GM12878 (cell line): ENCODE results near the gene SYTL4. TPM values are rescaled to one million over a fixed set of nuclear protein-coding genes. Genes with fewer than 3 reads are reported as not detected.

Experiments
- ATAC-seq: fragments of 200-7000 bp; cut with Tn5 transposase; 3 replicates; pipeline ENCODE4 v1.9.1; 2020; ENCODE audit warnings: mild to moderate bottlenecking, moderate library complexity
- BruUV-seq: library from RNA; stranded (reverse); fragments of 400-500 nt; replicated peaks from 2 replicates; lab custom pipeline; 2021; lab: Mats Ljungman, UMichigan
- CTCF ChIA-PET: fragments of 300-600 bp; sonication (Branson Sonifier 250); formaldehyde crosslinking; extraction: SDS; loops from one replicate; lab custom pipeline; 2021; ENCODE audit warnings: inconsistent platforms; lab: Yijun Ruan, JAX
- POLR2A ChIA-PET: fragments of 350-600 bp; formaldehyde crosslinking; extraction: SDS; loops from one replicate; lab custom pipeline; 2021; ENCODE audit warnings: inconsistent platforms; lab: Charles Lee
- RAD21 ChIA-PET: fragments of 300-600 bp; sonication (Branson Sonifier 250); formaldehyde crosslinking; loops from one replicate; lab custom pipeline; 2023; ENCODE audit warnings: antibody characterized with exemption; ENCODE audit not compliant: unreplicated experiment; lab: Charles Lee
- SMC1A ChIA-PET: fragments of 300-600 bp; sonication (Branson Sonifier 250); formaldehyde crosslinking; loops from one replicate; lab custom pipeline; 2023; ENCODE audit not compliant: unreplicated experiment, uncharacterized antibody; lab: Charles Lee
- DNase-seq: peaks from one replicate; pipeline ENCODE4 v3.0.0-alpha.2; 2011; ENCODE audit warnings: low read depth, low spot score
- FAIRE-seq: peaks from 3 replicates; lab custom pipeline; 2011; peaks lifted over from hg19 to GRCh38; lab: Jason Lieb, UNC
- H2AFZ ChIP-seq: 2 replicates; pipeline ENCODE4 v1.6.0; 2011; ENCODE audit warnings: low read depth, low read length, control low read depth; ENCODE audit not compliant: control insufficient read depth
- H3K27ac ChIP-seq: 2 replicates; pipeline ENCODE4 v1.5.1; 2011; ENCODE audit warnings: control low read depth; ENCODE audit not compliant: control insufficient read depth, insufficient read depth
- H3K27me3 ChIP-seq, 2 experiments: replicated peaks in 1 of 2; 2 replicates each; pipeline versions ENCODE4 v1.6.0 to v1.6.1; 2011; ENCODE audit warnings: low read length in 1 of 2; ENCODE audit not compliant: control insufficient read depth in 2 of 2, insufficient read depth in 2 of 2
- H3K36me3 ChIP-seq, 2 experiments: 2 replicates each; pipeline ENCODE4 v1.5.1; 2011; ENCODE audit warnings: low read length in 1 of 2; ENCODE audit not compliant: control insufficient read depth in 2 of 2, insufficient read depth in 2 of 2
- H3K4me1 ChIP-seq: 2 replicates; pipeline ENCODE4 v1.6.1; 2011; ENCODE audit warnings: mild to moderate bottlenecking, low read length, moderate library complexity, mixed read lengths; ENCODE audit not compliant: control insufficient read depth, insufficient read depth
- H3K4me2 ChIP-seq: 2 replicates; pipeline ENCODE4 v1.6.0; 2011; ENCODE audit warnings: control low read depth; ENCODE audit not compliant: control insufficient read depth, insufficient read depth
- H3K4me3 ChIP-seq: fragments of 200-600 bp; sonication (generic); 2 replicates; pipeline ENCODE4 v1.5.1; 2016
- H3K79me2 ChIP-seq: 2 replicates; pipeline ENCODE4 v1.6.0; 2011; ENCODE audit warnings: low read length; ENCODE audit not compliant: control insufficient read depth, insufficient read depth
- H3K9ac ChIP-seq: 2 replicates; pipeline ENCODE4 v1.8.0; 2011; ENCODE audit warnings: low read length, control low read depth, mixed read lengths; ENCODE audit not compliant: control insufficient read depth, insufficient read depth
- H3K9me3 ChIP-seq: replicated peaks from 3 replicates; pipeline ENCODE4 v1.5.1; 2011; ENCODE audit warnings: mild to moderate bottlenecking, low read length; ENCODE audit not compliant: control insufficient read depth, insufficient read depth
- H4K20me1 ChIP-seq: 2 replicates; pipeline ENCODE4 v1.6.0; 2011; ENCODE audit not compliant: control insufficient read depth, insufficient read depth
- ATF2 ChIP-seq: IDR thresholded peaks from 2 replicates; pipeline ENCODE4 v1.6.1; 2012; ENCODE audit warnings: low read length, inconsistent platforms
- ATF7 ChIP-seq: fragments of 450-650 bp; IDR thresholded peaks from 2 replicates; pipeline ENCODE4 v1.6.1; 2016; ENCODE audit warnings: low read depth, mild to moderate bottlenecking
- BMI1 ChIP-seq: fragments of 450-650 bp; IDR thresholded peaks from 2 replicates; pipeline ENCODE4 v1.6.1; 2016; ENCODE audit warnings: mild to moderate bottlenecking, moderate library complexity, borderline replicate concordance
- EGR1 ChIP-seq, 2 experiments: IDR thresholded peaks; 1 replicate in 1 of 2; 2 replicates in 1 of 2; pipeline ENCODE4 v1.6.1; 2011 to 2012; ENCODE audit warnings: low read depth in 2 of 2, low read length in 2 of 2, borderline replicate concordance in 1 of 2, mild to moderate bottlenecking in 1 of 2, moderate library complexity in 1 of 2
- EP300 ChIP-seq, 2 experiments: fragments of 150-350 bp in 1 of 2; IDR thresholded peaks; 2 replicates each; pipeline ENCODE4 v1.6.1; 2011 to 2012; ENCODE audit warnings: low read depth in 2 of 2, low read length in 2 of 2, borderline replicate concordance in 1 of 2, improper control_type of control experiment in 1 of 2, inconsistent platforms in 1 of 2; ENCODE audit not compliant: control insufficient read depth in 1 of 2
- FOXM1 ChIP-seq: IDR thresholded peaks from 2 replicates; pipeline ENCODE4 v1.6.1; 2012; ENCODE audit warnings: low read depth, mild to moderate bottlenecking, inconsistent platforms, low read length, moderate library complexity
- GABPA ChIP-seq: IDR thresholded peaks from 2 replicates; pipeline ENCODE4 v1.6.1; 2014; ENCODE audit warnings: antibody characterized with exemption, low read depth, mild to moderate bottlenecking, inconsistent platforms
- IKZF2 ChIP-seq, 2 experiments: fragments of 450-650 bp; IDR thresholded peaks; 2 replicates each; pipeline ENCODE4 v1.6.1; 2017; ENCODE audit warnings: mild to moderate bottlenecking in 2 of 2, moderate library complexity in 2 of 2
- IRF4 ChIP-seq: IDR thresholded peaks from 2 replicates; pipeline ENCODE4 v1.6.1; 2011; ENCODE audit warnings: low read depth, low read length
- JUNB ChIP-seq: IDR thresholded peaks from 2 replicates; pipeline ENCODE4 v1.6.1; 2016; ENCODE audit warnings: antibody characterized with exemption, mild to moderate bottlenecking
- MEF2B ChIP-seq: fragments of 450-650 bp; IDR thresholded peaks from 2 replicates; pipeline ENCODE4 v1.6.1; 2018; ENCODE audit warnings: mild to moderate bottlenecking, moderate library complexity; ENCODE audit not compliant: partially characterized antibody, poor library complexity, severe bottlenecking
- NFYA ChIP-seq: IDR thresholded peaks from 2 replicates; pipeline ENCODE4 v1.6.1; 2011; ENCODE audit warnings: low read depth, mild to moderate bottlenecking, low read length, improper control_type of control experiment, borderline replicate concordance
- PAX5 ChIP-seq: IDR thresholded peaks from 2 replicates; pipeline ENCODE4 v1.6.1; 2011; ENCODE audit warnings: low read depth, low read length, borderline replicate concordance
- PML ChIP-seq: IDR thresholded peaks from 2 replicates; pipeline ENCODE4 v1.6.1; 2012; ENCODE audit warnings: low read length, inconsistent platforms
- RCOR1 ChIP-seq: conservative IDR thresholded peaks from 2 replicates; pipeline ENCODE4 v1.6.1; 2012; ENCODE audit warnings: low read depth, low read length, improper control_type of control experiment
- RUNX3 ChIP-seq: IDR thresholded peaks from 2 replicates; pipeline ENCODE4 v1.6.1; 2012; ENCODE audit warnings: low read length, inconsistent platforms
- SMAD1 ChIP-seq: fragments of 450-650 bp; IDR thresholded peaks from 2 replicates; pipeline ENCODE4 v1.6.1; 2018; ENCODE audit warnings: mild to moderate bottlenecking, low read depth; ENCODE audit not compliant: partially characterized antibody
- SMC3 ChIP-seq: IDR thresholded peaks from 2 replicates; pipeline ENCODE4 v1.6.1; 2011; ENCODE audit warnings: low read length, improper control_type of control experiment, borderline replicate concordance
- SP1 ChIP-seq: IDR thresholded peaks from one replicate; pipeline ENCODE4 v1.6.1; 2011; ENCODE audit warnings: low read depth, low read length
- SRF ChIP-seq, 2 experiments: IDR thresholded peaks; 2 replicates each; pipeline ENCODE4 v1.6.1; 2011; ENCODE audit warnings: low read depth in 2 of 2, low read length in 2 of 2, mild to moderate bottlenecking in 1 of 2, moderate library complexity in 1 of 2
- TBL1XR1 ChIP-seq: IDR thresholded peaks from 2 replicates; pipeline ENCODE4 v1.6.1; 2012; ENCODE audit warnings: low read depth, low read length, improper control_type of control experiment
- TCF12 ChIP-seq: IDR thresholded peaks from 2 replicates; pipeline ENCODE4 v1.6.1; 2011; ENCODE audit warnings: low read depth, mild to moderate bottlenecking, low read length
- YY1 ChIP-seq: IDR thresholded peaks from 2 replicates; pipeline ENCODE4 v1.6.1; 2011; ENCODE audit warnings: low read depth, mild to moderate bottlenecking, low read length
- ZBED1 ChIP-seq: IDR thresholded peaks from 2 replicates; pipeline ENCODE4 v1.6.1; 2016; ENCODE audit warnings: borderline replicate concordance
- ZNF217 ChIP-seq: fragments of 450-650 bp; IDR thresholded peaks from 2 replicates; pipeline ENCODE4 v1.6.1; 2017; ENCODE audit warnings: antibody characterized with exemption, mild to moderate bottlenecking
- ZSCAN29 ChIP-seq: fragments of 450-650 bp; IDR thresholded peaks from 2 replicates; pipeline ENCODE4 v1.6.1; 2017; ENCODE audit warnings: mild to moderate bottlenecking, moderate library complexity
- WGBS: methylation state at CpG from one replicate; pipeline ENCODE4 v1.1.6; 2016; ENCODE audit warnings: low lambda C conversion rate; ENCODE audit not compliant: insufficient replicate concordance, insufficient coverage; ENCODE audit errors: missing lambda C conversion rate; 5-methylcytosine and 5-hydroxymethylcytosine counted together
- in situ Hi-C: fragments of 300-500 bp; cut with MboI; formaldehyde crosslinking; loops from 9 replicates; pipeline ENCODE4 v1.14.3; 2018; ENCODE audit warnings: mixed read lengths
- intact Hi-C: fragments of 100-400 bp; cut with micrococcal nuclease; formaldehyde crosslinking; loops from one replicate; pipeline ENCODE4 v1.14.2; 2022; ENCODE audit not compliant: unreplicated experiment
- polyA plus RNA-seq, 11 experiments: library from polyadenylated mRNA; depleted of rRNA in 4 of 11; unstranded in 6 of 11; stranded (reverse) in 5 of 11; fragments of >200 nt; fragmentation: Nextera tagmentation in 4 of 11; fragmentation: Illumina TruSeq in 1 of 11; extraction: Ambion mirVana in 4 of 11; extraction: Trizol in 1 of 11; gene quantifications; 1 replicate in 1 of 11; 2 replicates in 10 of 11; pipeline versions ENCODE4 v1.2.1 to v1.2.3, GENCODE V29; 2011 to 2016; ENCODE audit warnings: inconsistent platforms in 2 of 11, missing spikeins in 2 of 11, low read depth in 1 of 11
- total RNA-seq, 4 experiments: library from RNA; depleted of rRNA in 3 of 4; stranded (reverse); fragments of >200 nt in 3 of 4; fragmentation: Illumina TruSeq in 1 of 4; extraction: Trizol in 1 of 4; gene quantifications; 2 replicates each; pipeline versions ENCODE4 v1.2.1 to v1.2.3, GENCODE V29; 2013 to 2021

SYTL4 gene
- total and polyA plus RNA-seq, 10 of the 15 experiments (the other 5 are each of a cell fraction or from before 2014, with no cell fraction given), result 0.07 to 0.74 (median 0.19) TPM; not detected in 2

DNA sequence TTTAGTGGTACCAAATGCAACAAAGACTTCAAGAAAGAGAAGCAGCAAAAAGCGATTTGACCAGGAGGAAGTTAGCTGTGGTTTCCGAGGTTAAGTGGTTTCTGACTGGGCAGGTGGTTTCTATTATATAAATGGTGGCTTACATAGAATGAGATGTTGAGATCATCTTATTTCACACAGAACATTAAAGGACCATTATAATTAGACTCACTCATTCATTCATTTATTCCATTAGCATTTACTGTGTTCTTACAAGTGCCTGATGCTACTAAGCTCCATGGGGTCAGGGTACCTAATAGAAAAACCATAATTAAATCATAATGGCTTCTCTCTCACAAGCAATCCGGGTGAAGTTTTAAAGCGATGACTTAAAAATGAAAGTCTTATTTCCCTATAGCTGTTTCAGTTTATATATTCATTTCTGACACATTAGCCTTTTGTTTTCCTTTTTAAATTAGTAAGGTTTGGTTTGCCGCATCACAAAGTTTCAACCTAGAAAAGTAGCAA, 105.9 kb downstream of the SYTL4 start:
- SMC1A ChIA-PET, result interaction anchor here (1.0 kb wide), 1 partner anchor 17 kb away, joined by 3 read pairs; no protein-coding TSS in a partner anchor
- BruUV-seq, result no TSS peak
- Histone ChIP-seq H2AFZ (no peak overlapping the region), H3K9me3 (no peaks in the 10 kb centered on the region; the same call in 2 of the 3 replicates), H3K9ac (no peak overlapping the region), H3K27me3 (no peaks in the 10 kb centered on the region), H3K4me2 (no peak overlapping the region), H3K79me2 (no peaks in the 10 kb centered on the region), H3K36me3 (no peaks in the 10 kb centered on the region), H3K27ac (no peak overlapping the region), H3K4me1 (peaks cover 5% of the 10 kb centered on the region; the same call in 1 of the 2 replicates), H3K4me3 (no peak overlapping the region), H4K20me1 (no peaks in the 10 kb centered on the region)
- POLR2A ChIA-PET, result no interaction called here
- RAD21 ChIA-PET, result no interaction called here
- WGBS, result 2% methylated on average over 5 of the region's 5 CpGs
- peak; percentile 93 for ATAC-seq
- in situ Hi-C loops, result no loop called here
- FAIRE-seq, result peak; percentile 89
- CTCF ChIA-PET, result no interaction called here
- intact Hi-C loops, result no loop called here
- peak; percentile 66 for DNase-seq
- 0 out of 3 replicates have a peak, but pooled peaks of 1 of the 2 experiments have one; percentile 28 for TF ChIP-seq EGR1 (IDR thresholded peaks at IDR 0.05; ENCODE audit: borderline replicate concordance in 1 of 2, low read depth in 2 of 2, low read length in 2 of 2)
- peak; percentile 88 for TF ChIP-seq JUNB
- TF ChIP-seq EP300 (IDR thresholded peaks at IDR 0.05; ENCODE audit: borderline replicate concordance in 1 of 2, control insufficient read depth in 1 of 2, low read depth in 2 of 2, low read length in 2 of 2), result peak in 1 of 2 experiments; percentile 31; a peak in 1 of 4 replicates
- 0 out of 2 replicates have a peak, but pooled peaks have one; percentile 23 for TF ChIP-seq IRF4
- TF ChIP-seq ATF2, result peak; percentile 91
- no peak for TF ChIP-seq SMAD1
- TF ChIP-seq BMI1, result 0 out of 2 replicates have a peak, but pooled peaks have one; percentile 24
- TF ChIP-seq PML, result peak; percentile 76; the same call in 1 of the 2 replicates
- TF ChIP-seq ZSCAN29, result no peak
- no peak for TF ChIP-seq SP1
- 0 out of 2 replicates have a peak, but pooled peaks have one; percentile 51 for TF ChIP-seq ZNF217
- peak; percentile 17 for TF ChIP-seq MEF2B
- TF ChIP-seq NFYA, result no peak
- no peak for TF ChIP-seq YY1
- TF ChIP-seq ATF7, result peak; percentile 68
- peak in 1 of 2 experiments; percentile 57; a peak in 2 of 4 replicates for TF ChIP-seq IKZF2 (IDR thresholded peaks at IDR 0.05)
- TF ChIP-seq RCOR1, result no peak
- TF ChIP-seq RUNX3, result peak; percentile 100
- 0 out of 2 replicates have a peak, but pooled peaks have one; percentile 29 for TF ChIP-seq TCF12
- peak; percentile 82 for TF ChIP-seq ZBED1
- 0 out of 4 replicates have a peak, but pooled peaks of 1 of the 2 experiments have one; percentile 29 for TF ChIP-seq SRF (IDR thresholded peaks at IDR 0.05; ENCODE audit: low read depth in 2 of 2, low read length in 2 of 2)
- TF ChIP-seq FOXM1, result peak; percentile 91
- TF ChIP-seq SMC3, result no peak
- TF ChIP-seq GABPA, result peak; percentile 70
- peak; percentile 45; the same call in 1 of the 2 replicates for TF ChIP-seq PAX5
- peak; percentile 81; the same call in 1 of the 2 replicates for TF ChIP-seq TBL1XR1
